Measurements from ENCODE around the gene ZNF662.
"Not testable (repeated sequence)": the region's sequence is repeated elsewhere in the genome, so short reads cannot be mapped to it uniquely, and the experiment has no call there.

The ZNF662 gene

DNA sequence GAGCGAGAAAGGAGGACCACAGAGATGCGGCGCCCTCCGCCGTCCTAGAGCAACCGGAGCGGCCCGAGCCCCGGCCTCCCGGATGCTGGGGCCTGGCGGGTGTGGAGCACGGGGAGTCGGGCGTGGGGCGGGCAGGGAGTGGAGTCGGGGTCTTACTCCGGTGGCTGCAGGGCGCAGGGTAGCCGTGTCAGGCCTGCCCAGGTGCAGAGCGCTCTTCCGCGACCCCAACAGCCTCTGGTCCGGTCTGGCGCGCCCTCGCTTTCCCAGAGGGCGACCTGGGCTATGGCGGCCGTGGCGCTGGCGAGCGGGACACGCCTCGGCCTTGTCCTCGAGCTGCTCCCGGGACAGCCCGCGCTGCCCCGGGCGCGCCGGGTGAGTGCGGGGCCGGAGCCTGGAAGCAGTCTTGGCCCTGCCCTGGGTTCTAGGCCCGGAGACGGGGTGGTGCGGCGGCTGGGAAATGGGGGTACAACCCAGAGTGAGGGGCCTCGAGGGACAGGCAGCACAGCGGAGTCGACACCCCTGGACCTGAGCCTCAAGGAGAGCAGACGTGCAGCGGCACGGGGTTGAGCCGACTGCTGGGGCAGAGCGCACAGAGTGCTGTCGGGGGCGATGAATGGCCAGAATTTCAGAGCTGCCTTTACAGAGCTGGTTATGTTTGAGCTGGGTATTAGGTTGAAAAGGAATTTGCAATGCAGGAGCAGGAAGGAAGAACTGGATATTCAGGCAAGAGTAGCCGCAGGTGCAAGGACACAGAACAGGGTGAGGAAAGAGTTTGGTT lies at the start of gene ZNF662:
Gene ZNF662, plus strand, starts transcription at position 73 of the 778 bp plus-strand sequence. CDS start 1,973 bp downstream, outside the sequence.
- peak; percentile 37 for DNase-seq

DNA sequence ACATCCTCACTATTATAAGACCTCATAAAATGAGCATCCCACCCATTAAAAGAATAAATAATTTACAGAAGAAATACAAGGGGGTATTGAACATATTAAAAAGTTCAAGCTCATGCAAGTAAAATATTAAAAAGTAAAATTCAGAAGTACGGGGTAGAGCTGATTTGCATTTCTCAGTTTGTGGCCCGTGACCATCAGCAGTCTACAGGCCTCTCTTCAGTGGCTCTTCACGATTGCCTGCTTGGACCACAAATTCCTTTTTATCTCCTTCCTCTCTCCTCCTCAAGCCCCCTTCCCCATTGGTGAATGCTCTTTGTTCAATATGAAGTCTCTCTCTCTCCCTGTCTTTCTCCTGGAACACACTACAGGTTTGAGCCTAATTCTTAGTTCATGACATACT lies 49.4 kb upstream of the ZNF662 start:
- DNase-seq, result no peak

- DNase-seq, result no peak
These were observed 41.5 kb upstream of the ZNF662 start for GRCh38 chr3:42864321-42864950.

DNA sequence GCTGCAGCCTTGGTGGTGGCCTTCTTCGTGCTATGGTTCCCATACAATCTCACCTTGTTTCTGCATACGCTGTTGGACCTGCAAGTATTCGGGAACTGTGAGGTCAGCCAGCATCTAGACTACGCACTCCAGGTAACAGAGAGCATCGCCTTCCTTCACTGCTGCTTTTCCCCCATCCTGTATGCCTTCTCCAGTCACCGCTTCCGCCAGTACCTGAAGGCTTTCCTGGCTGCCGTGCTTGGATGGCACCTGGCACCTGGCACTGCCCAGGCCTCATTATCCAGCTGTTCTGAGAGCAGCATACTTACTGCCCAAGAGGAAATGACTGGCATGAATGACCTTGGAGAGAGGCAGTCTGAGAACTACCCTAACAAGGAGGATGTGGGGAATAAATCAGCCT lies 40.7 kb upstream of the ZNF662 start:
- no peak for DNase-seq

GRCh38 chr3:42867138-42867537 lies 38.8 kb upstream of the ZNF662 start:
- DNase-seq, result no peak

DNA sequence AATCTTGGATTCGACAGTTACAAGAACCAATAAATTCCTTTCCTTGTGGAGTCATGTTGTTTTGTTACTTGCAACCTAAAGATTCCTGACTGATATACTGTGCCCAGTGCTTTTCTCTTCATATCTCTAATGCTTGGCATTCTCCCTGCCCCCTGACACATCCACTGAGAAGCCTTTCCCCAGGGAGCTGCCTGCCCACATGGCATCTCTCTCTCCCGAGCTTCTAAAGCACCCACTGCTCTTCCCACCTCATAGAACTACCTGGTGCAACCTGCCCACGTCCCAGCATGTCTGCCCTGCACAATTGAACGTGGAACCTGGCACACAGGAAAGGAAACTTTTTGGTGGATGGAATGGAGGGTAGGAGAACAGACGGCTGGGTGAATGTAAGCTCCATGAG lies 37.1 kb upstream of the ZNF662 start:
- DNase-seq, result no peak

GRCh38 chr3:42871592-42872196 lies 34.2 kb upstream of the ZNF662 start:
- no peak for DNase-seq

DNA sequence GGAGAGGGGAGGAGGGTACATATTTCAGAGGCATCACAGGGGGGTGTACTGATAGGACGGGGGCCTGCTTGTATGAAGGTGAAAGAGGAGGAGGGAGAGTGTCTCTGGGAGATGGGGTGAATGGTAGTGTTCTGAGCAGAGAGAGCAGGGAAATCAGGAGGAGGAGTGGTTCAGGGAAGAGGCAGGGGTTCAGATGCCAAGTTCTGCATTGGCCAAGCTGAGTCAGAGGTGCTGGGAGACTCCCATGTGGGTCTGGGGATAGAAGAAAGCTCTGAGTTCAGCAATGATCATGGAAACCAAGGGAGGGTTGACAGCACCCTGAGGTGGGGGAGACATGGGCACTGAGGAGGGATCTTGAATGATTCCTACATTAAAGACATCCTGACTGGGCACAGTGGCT lies 33.2 kb upstream of the ZNF662 start:
- no peak for DNase-seq

- DNase-seq, result no peak
These were observed 32.5 kb upstream of the ZNF662 start for GRCh38 chr3:42873221-42873982.

DNA sequence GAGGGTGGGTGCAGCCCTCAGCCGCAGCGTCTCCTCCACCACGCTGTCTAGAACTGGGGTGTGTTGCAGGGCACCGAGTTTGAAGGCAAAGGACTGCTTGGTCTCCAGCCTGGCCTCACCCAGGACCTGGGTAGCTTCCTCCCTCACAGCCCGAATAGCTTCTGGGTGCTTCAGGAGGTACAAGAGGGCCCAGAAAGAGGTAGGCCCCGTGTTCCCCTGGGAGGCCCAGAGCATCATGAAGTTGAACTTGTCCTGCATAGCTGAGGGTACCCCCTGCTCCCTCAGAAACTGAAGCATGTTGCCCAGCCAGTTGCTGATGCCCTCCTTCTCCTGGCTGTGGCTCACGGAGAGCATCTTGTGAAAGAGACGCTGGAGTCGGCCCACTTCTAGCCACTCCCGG lies 31.2 kb upstream of the ZNF662 start:
- DNase-seq, result no peak

- no peak for DNase-seq
These were observed 30.4 kb upstream of the ZNF662 start, which contains the start of gene CYP8B1 for GRCh38 chr3:42875325-42876151. CYP8B1 (minus strand) TSS chr3:42875879; CDS start chr3:42875816, 63 bp downstream.

GRCh38 chr3:42876401-42876800 lies 29.5 kb upstream of the ZNF662 start:
- no peak for DNase-seq

- DNase-seq, result no peak
These were observed 28.8 kb upstream of the ZNF662 start for GRCh38 chr3:42876940-42877720.

- DNase-seq, result no peak
These were observed 28.1 kb upstream of the ZNF662 start for GRCh38 chr3:42877881-42878280.

GRCh38 chr3:42880183-42880582 lies 25.8 kb upstream of the ZNF662 start:
- DNase-seq, result no peak

DNA sequence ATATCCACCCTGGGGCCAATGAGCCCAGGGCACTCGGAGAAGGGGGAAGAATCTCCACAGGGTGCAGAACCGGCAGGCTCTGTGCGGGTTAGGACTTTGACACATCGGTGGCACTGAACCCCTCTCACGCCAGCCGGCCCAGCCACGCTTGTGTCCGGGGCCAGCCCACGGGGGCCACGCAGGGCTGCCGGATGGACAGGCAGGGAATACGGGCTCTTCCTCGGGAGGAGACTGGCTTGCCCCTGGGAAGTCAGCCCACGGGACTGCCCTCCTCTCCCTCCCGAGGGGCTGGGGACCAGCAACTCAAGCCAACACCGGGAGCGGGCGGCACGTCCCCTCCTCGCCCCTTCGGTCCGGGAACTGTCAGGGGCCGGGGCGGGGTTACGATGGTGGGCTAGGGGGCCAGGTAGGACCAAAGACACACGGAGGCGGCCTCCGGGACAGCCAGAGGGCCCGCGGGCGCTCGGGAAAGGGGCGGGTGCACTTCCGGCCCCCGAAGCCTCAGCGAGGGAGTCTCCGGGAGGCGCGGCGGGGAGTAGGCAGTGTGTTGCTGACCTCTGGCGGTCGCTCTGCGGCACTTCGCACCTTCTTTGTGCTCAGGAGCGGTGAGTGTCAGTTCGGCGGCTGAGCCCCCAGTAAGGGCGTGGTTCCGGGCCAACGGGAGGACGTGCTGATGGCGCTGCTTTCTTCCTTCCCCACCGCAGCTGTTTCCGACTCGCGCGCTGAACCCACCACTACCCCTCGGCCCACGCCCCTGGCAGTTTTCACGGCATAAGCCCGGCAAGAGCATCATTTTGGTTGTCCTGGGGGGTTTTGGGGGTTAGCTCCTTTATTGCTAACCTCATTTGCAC lies 25.1 kb upstream of the ZNF662 start:
- DNase-seq, result peak; percentile 64

GRCh38 chr3:42883251-42883930 lies 22.6 kb upstream of the ZNF662 start:
- DNase-seq, result not testable (repeated sequence)

DNA sequence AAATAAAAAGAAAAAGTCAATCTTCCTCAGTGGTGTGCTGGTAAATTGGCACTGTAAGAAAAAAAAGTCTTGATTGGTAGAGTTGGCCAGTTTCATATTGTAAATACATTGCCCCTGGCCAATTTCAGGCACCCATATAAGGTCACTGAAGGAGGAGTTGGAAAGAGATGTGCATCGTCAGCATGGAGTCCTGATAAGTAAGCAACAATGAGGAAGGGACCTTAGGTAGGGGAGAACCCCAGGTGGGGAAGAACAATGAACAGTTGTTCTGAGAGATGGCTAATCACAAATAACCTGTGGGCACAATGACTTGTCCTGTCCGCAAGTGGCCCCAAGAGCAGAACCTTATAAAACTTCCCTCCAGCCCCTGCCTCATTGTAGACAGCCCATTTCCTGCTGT lies 21.6 kb upstream of the ZNF662 start:
- no peak for DNase-seq

GRCh38 chr3:42886294-42886822 lies 19.6 kb upstream of the ZNF662 start:
- DNase-seq, result no peak

- no peak for DNase-seq
These were observed 18.9 kb upstream of the ZNF662 start for GRCh38 chr3:42887084-42887483.

Data from NCI-H1092 (cell line).